OCI-M1 (cell line): ENCODE results near the gene GPR153.

Source experiments
- DNase-seq: peaks from one replicate; lab custom pipeline; 2025; lab: John Stamatoyannopoulos, UW

The GPR153 gene

GRCh38 chr1:6287029-6287428 lies 26.1 kb upstream of the GPR153 start:
- no peak for DNase-seq

DNA sequence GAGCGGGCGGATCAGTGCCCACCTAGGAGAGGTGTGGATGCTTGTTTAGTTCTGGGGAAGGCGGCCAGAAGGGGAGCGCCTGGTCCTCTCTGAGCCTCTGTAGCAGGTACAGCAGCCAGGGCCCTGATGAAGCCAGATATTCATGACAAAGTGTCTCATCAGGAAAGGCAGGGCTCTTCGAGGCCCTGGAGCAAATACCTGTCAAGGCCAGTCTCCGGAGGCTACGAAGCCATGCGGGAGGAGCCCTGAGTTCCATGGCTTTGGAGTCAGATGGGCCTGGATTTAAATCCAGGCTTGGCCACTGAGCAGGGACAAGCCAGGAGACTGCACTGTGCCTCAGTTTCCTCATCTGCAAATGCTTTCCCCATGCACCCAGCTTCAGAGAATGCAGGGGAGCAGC lies 25.4 kb upstream of the GPR153 start:
- DNase-seq = no peak

DNA sequence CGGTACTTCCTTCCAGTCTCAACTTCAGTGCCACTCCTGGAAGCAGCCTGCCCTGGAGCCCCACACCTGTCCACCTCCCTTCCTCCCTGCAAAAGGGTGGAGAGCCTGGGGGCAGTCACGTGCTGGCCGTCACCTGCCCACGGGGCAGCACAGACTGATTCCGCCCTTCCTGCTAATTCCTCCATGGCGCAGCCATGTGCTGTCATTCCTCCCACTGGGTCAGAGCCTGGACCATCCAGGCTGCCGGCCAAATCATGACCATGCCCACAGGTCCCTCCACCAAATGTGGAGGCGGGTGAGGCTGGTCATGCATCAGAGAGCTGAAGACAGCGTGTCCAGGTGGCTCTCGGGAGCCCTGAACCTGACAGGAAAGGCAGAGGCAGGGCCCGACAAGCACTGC lies 24.4 kb upstream of the GPR153 start:
- no peak for DNase-seq

GRCh38 chr1:6282577-6283270 lies 21.8 kb upstream of the GPR153 start:
- no peak for DNase-seq

DNA sequence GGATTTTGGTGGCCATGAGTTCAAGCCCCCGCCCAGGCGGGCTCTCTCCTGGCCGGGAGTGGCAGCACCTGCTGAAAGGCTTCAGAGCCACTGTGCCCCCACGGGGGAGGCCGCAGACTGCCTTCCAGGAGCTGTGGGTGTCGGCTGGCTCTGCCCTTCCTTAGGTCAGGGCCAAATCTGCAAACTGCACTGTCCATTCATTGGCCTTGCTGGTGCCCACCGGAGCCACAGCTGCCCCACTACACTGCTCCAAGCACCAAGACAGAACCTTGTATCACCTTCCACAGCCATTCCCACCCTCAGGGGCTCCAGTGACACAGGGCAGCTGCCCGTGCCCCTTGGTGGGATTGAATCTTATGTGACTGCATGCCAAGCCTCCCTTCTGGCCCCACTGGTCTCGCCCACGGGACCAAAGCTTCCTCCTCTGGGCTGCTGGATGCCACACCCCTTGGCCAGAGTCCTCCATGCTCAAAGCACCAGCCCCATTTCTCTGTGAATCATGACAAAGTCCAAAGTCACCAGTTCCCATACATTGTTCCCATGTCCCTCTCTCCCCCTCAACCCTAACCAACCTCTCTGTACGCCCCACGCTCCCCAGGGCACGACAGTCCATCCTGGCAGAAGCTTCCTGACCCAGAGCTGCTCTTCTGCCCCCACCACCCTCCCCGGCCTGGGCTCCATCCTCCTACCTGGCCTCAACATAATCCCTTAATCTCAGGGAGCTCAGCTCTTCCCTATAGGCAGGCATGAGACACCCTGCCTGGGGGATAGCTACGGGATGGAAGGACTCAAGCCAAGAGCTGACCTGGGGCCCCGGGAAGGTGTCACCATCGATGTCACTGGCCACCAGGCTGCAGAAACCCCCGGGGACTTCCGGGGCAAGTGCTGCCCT lies 20.9 kb upstream of the GPR153 start:
- no peak for DNase-seq

GRCh38 chr1:6280761-6281451 lies 20.0 kb upstream of the GPR153 start:
- DNase-seq = peak; percentile 7

DNA sequence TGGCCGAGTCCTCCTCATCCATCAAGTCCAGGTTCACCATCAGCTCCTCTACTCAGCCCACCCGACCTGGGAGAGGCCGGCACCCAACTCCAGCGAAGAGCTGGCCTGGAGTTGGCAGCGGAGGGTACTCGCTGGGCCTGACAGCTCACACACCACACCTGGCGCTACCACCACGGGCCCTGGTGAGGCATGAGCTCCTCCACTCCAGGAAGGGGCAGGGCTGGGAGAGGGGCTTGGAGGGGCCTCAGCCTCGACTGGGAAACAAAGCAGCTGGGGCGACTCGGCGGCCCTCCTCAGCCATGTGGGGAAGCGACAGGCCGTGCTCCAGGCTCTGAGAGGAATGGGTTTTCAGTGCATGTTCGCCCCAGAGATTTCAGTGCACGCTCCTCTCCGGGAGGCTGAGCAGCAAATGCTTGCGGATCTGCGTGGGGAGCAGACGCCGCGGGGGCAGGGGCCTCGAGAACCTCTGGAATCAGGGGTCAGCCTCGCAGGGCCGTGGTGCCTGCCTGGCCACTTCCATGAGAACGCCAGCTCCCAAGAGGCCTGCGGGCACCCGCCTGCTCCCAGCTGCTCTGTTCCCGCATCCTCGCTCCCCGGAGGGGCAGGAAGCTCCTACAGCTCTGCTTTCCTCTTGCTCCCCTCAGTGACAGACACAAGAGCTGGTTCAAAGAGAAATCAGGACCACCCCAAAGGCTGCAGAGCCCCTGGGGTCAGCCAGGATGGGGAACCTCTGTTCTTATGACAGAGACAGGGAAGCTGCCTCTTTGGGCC lies 18.9 kb upstream of the GPR153 start:
- DNase-seq = no peak

GRCh38 chr1:6279066-6279465 lies 18.2 kb upstream of the GPR153 start:
- DNase-seq = no peak

DNA sequence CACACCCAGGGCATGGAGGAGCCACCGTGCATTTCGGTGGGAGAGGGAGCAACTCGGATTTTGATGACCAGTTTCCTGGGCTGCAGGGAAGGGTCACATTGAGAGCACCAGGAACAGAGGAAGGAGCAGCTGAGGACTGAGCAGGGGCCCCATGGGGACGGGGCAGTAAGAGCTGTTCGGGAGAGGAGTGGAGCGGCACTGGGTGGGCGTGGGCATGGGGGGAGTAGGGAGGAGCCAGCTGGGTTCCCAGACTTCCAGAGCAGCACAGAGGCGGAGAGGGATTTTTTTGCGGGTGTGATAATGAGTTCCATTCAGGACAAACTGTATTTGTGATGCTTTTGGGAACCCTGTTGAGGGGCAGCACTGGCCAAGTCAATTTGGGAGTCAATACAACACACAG lies 17.4 kb upstream of the GPR153 start:
- no peak for DNase-seq

DNA sequence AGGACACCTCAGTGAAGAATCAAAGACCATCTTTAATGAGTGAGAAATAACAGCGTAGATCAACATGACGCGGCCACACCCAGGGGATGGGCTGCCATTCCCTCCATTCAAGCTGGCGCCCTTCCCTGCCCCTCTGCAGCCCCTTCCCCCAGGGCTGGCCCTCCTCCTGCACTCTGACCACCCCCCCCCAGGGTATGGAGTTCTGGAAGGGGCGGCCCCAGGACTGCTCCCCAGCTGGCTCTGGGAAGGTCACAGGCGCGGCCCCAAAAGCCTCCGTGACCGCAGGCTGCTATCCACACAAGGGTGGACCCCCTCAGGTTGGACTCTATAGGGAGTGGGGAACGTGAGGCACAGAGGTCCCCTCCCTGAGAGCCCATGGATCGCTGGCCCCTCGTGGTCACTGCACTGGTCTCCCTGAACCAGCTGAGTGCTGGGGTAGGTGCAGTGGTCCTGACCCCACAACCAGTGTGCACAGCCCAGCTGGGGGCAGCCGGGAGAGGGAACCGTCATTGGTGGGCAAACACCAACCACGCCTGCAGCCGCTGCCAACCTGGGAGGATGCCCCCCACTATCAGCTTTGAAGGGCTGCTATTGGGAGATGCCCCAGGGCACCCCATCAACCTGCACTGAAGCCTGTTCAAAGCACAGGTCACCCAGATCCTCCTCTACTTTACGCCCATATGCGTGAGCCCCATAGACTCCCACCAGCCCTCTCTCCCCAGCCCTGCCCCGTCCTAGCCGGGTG lies 16.1 kb upstream of the GPR153 start:
- DNase-seq = no peak

- DNase-seq = no peak
Measured at GRCh38 chr1:6275826-6276782, 15.2 kb upstream of the GPR153 start.

DNA sequence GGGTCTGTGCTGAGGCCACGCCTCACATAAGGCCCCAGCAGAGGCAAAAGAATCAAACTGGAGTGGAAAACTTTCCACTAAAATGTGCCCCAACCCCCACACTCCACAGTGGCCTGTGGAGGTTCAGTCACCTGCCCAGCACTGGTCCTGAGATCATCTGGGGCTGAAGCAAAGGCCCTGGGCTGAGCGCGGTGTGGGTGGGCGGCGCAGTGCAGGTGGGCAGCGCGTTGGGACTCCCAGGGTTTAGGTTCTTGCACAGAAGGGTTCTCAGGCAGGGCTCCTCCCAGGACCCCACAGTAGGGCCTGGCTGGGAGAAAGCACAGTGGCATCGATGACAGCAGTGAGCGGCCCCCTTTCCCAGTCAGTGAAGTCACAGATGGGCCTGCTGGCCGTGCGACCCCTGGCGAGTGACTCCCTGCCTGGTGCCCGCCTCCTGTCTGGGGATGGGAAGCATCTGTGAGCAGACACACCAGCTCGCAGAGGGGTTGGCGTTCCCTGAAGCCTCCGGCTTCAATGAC lies 13.8 kb upstream of the GPR153 start:
- no peak for DNase-seq

- no peak for DNase-seq
Measured at GRCh38 chr1:6274102-6274501, 13.2 kb upstream of the GPR153 start.

DNA sequence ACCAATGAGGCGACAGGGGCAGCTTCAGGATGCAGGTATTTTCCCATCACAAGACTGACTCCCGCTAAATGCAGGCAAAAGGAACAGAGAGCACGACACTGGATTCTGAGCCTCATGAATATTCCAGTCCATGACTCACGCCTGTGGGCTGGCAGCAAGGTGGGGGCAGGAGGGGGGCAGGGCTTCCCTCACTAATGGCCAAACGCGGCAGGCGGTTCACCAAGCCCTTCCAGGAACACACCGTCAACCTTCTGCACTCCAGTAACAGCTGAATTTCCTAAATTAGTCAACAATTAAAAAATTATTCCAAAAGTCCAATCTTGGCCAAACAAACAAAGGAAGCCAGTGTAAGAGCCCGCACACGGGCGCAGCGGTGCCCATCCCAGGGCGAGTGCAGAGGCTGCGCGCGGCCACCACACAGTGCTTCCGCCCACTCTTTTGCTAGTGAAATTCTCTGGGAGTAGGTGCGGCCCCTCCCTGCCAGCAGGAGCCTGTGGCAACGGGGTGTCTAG lies 12.5 kb upstream of the GPR153 start:
- no peak for DNase-seq

DNA sequence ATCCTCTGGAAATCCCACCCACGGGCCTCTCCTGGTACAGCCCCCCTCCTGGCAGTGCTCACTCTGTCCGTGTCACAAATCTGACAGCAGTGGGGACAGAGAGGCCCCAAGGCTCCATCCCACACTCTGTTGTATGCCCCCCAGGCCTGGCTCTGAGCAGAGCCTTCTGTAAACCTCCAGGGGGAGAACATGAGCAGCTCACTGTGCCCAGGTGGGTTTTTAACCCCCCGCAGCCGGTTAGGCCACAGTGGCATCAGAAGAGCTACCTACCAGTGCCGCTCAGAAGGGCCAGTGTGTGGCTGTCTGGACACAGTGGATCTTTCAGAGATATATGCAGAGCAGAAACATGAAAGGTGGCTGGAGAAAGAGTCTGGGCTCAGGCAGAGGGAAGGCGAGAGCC lies 12.0 kb upstream of the GPR153 start:
- DNase-seq = no peak

GRCh38 chr1:6272452-6272851 lies 11.6 kb upstream of the GPR153 start:
- no peak for DNase-seq

DNA sequence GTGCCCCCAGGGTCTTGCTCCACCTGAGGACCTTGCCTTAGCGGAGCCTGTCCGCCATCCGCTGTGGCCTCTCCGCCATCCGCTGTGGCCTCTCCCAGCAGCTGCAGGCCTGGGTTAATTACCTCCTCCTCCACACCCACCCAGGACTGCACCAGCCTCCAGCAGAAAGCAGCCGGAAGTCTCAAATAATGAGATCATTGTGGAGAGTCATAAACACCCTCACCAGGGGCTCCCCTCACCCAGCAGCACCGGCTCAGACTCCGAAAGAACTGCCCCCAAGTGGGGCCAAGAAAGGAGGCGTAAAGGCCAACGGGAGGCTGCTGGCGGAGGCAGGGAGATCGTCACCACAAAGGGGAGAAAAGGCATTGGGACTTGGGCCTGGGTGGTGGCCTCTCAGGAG lies 10.7 kb upstream of the GPR153 start:
- DNase-seq = no peak

- no peak for DNase-seq
Measured at GRCh38 chr1:6271006-6271405, 10.1 kb upstream of the GPR153 start.

GRCh38 chr1:6270401-6270800 lies 9.5 kb upstream of the GPR153 start:
- DNase-seq = no peak
